Nephron (organoid): ENCODE data around the gene SHB.

Source experiments
- H3K27ac Mint-ChIP-seq, 3 experiments: 2 replicates each; pipeline ENCODE4 v1.8.0; 2020; ENCODE audit warnings: mixed read lengths in 3 of 3, mild to moderate bottlenecking in 2 of 3, moderate library complexity in 1 of 3
- H3K27me3 Mint-ChIP-seq: 2 replicates; pipeline ENCODE4 v1.8.0; 2021; ENCODE audit warnings: low read depth, mild to moderate bottlenecking, moderate library complexity, mixed read lengths
- H3K36me3 Mint-ChIP-seq: 2 replicates; pipeline ENCODE4 v1.8.0; 2020; ENCODE audit warnings: low read depth, mixed read lengths
- H3K4me1 Mint-ChIP-seq: 2 replicates; pipeline ENCODE4 v1.8.0; 2020; ENCODE audit warnings: mixed read lengths
- H3K4me3 Mint-ChIP-seq, 3 experiments: 2 replicates each; pipeline ENCODE4 v1.8.0; 2020; ENCODE audit warnings: mild to moderate bottlenecking in 3 of 3, mixed read lengths in 3 of 3, moderate library complexity in 2 of 3
- H3K9me3 Mint-ChIP-seq: 2 replicates; pipeline ENCODE4 v1.8.0; 2020; ENCODE audit warnings: mixed read lengths
- CTCF ChIP-seq, 3 experiments: fragments of 200-600 bp; sonication (generic); IDR thresholded peaks; one replicate each; pipeline ENCODE4 v1.5.0; 2021; ENCODE audit warnings: antibody characterized with exemption in 3 of 3; ENCODE audit not compliant: unreplicated experiment in 3 of 3

SHB gene

GRCh38 chr9:37978481-37978864 is 90.6 kb downstream of the SHB start:
- no peak for TF ChIP-seq CTCF (IDR thresholded peaks at IDR 0.05; ENCODE audit: unreplicated experiment in 3 of 3)
- no peak overlapping the region for H3K4me3 Mint-ChIP-seq
- H3K4me1 Mint-ChIP-seq, result peaks cover 46% of the 10 kb centered on the region
- H3K36me3 Mint-ChIP-seq, result peaks cover 5% of the 10 kb centered on the region
- H3K27me3 Mint-ChIP-seq, result peaks cover 7% of the 10 kb centered on the region
- H3K27ac Mint-ChIP-seq, result peak overlapping the region; percentile 15 to 88 (median 41)
- no peaks in the 10 kb centered on the region for H3K9me3 Mint-ChIP-seq

DNA sequence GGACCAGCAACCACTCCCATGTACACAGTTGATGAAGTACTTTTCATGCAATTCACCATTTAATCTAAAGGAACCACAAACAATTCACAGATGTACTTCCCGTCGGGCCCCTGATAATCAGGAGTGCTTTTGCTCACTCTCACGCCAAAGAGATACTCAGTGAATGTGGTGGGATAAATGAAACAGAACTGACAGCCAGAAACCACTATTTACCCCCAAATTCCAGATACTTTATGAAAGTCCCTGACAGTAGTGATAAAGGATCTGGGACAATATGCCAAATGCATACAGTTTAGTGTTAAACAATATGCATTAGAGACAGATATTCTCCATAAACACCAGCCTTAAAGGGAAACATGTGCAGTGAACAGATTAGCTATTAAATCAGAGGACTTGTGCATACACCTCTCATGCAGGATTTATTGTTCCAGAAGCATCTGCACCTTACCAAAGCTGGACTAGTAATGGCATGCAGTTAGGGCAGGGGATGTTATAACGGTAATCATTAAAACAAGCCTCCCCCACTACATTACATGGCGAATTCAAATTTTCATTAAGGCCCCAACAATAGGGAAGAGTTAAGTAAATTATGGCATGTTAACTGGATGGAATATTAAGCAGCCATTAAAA is 91.1 kb downstream of the SHB start:
- Mint-ChIP-seq H3K27ac (peak overlapping the region; percentile 15 to 88 (median 41)), H3K4me1 (peaks cover 42% of the 10 kb centered on the region), H3K36me3 (peaks cover 5% of the 10 kb centered on the region), H3K27me3 (peaks cover 2% of the 10 kb centered on the region), H3K4me3 (no peak overlapping the region), H3K9me3 (no peaks in the 10 kb centered on the region)
- TF ChIP-seq CTCF (IDR thresholded peaks at IDR 0.05; ENCODE audit: unreplicated experiment in 3 of 3), result no peak

DNA sequence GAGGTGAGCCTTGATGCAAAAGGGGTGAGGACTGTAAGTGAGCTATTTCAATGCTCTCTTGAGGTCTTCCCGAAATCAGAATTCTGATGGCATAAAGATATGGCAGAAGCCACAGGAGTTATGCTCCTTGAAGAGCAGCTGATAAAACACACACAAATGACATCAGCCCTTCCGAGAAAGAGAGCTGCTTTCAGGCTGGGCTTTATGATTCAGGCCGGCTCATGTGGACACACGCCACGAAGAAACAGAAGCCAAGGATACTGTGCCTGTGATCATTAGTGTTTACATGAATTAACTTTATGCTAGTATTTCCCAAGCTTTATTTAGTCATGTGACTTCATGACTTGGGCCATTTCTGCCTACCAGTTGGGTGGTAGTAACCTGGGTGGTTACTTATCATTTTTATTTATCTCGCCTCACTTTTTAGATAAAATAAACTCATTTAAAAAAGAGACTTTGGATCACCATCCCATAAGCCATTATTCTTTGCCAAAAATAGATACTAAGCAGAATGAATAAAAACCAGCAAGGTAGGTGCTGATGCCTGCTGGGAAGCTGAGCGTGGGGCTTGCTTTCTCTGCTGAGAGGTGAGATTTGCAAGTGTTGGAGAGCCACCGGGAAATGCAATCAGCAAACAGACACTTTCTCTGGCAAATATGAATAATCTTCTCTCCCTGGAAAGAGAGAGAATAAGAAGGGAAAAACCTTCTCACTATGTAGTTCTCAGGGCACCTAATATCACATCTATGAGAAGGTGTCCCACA is 92.1 kb downstream of the SHB start:
- no peak for TF ChIP-seq CTCF (IDR thresholded peaks at IDR 0.05; ENCODE audit: unreplicated experiment in 3 of 3)
- Mint-ChIP-seq H3K4me3 (no peak overlapping the region), H3K4me1 (peaks cover 46% of the 10 kb centered on the region), H3K27ac (no peak overlapping the region), H3K27me3 (no peaks in the 10 kb centered on the region), H3K9me3 (no peaks in the 10 kb centered on the region), H3K36me3 (peaks cover 9% of the 10 kb centered on the region)

GRCh38 chr9:37975639-37976038 is 93.4 kb downstream of the SHB start:
- H3K27ac Mint-ChIP-seq, result peak overlapping the region in 1 of 3 experiments; percentile 55

DNA sequence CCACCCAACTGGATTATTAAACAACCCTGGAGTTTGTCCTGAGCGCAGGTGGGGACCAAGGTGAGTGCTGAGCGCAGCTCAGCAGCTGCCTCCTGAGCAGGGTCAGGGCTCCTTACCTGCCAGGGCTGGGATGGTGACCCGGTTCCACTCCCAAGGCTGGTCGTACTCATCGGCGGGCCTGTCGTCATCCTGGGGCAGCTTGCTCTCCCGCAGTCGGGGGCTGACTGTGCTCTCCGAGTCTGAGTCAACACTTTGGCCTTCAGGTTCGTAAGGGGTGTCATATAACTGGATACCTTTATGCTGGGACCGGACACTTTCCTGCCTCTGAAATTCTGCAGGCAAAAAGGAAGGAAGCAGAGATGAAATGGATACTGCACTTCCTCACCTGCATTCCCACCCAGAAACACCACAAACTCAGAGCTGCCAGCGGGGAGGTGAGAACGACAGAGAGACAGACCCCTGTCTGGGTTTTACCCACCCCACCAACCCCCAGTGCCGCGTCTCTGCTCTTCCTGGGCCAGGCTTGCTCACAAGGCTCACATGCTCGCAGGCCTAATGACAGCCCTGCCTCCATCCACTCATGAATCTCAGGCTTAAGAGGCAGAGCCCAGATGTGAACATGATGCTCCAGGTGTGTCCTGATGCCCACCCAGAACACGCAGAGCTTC is 94.4 kb downstream of the SHB start:
- peaks cover 36% of the 10 kb centered on the region for H3K4me1 Mint-ChIP-seq
- H3K9me3 Mint-ChIP-seq, result no peaks in the 10 kb centered on the region
- H3K27ac Mint-ChIP-seq, result no peak overlapping the region
- no peaks in the 10 kb centered on the region for H3K27me3 Mint-ChIP-seq
- H3K36me3 Mint-ChIP-seq, result peaks cover 9% of the 10 kb centered on the region
- no peak for TF ChIP-seq CTCF (IDR thresholded peaks at IDR 0.05; ENCODE audit: unreplicated experiment in 3 of 3)
- H3K4me3 Mint-ChIP-seq, result no peak overlapping the region

More at GRCh38 chr9:37975639-37976038, 93.4 kb downstream of the SHB start:
- TF ChIP-seq CTCF (IDR thresholded peaks at IDR 0.05; ENCODE audit: unreplicated experiment in 3 of 3), result no peak
- H3K36me3 Mint-ChIP-seq, result peaks cover 9% of the 10 kb centered on the region
- H3K9me3 Mint-ChIP-seq, result no peaks in the 10 kb centered on the region
- H3K27me3 Mint-ChIP-seq, result no peaks in the 10 kb centered on the region
- no peak overlapping the region for H3K4me3 Mint-ChIP-seq
- peaks cover 36% of the 10 kb centered on the region for H3K4me1 Mint-ChIP-seq
